Stimulated activated effector memory CD8-positive, alpha-beta T cell treated with anti-CD3 and anti-CD28 coated beads, Interleukin-12 subunit alpha, Interleukin-12 subunit beta, amount 100 ng/mL, for 72 hours (primary cell): ENCODE measurements around the gene CTRB1.
"Not testable (repeated sequence)": the region's sequence is repeated elsewhere in the genome, so short reads cannot be mapped to it uniquely, and the experiment has no call there.

Source experiments
- ATAC-seq: fragments of 150-1000 bp; cut with Tn5 transposase; 2 replicates; pipeline ENCODE4 v1.10.0; 2021
- DNase-seq, 2 donors: peaks; one replicate each; pipeline ENCODE4 v3.0.0; 2021 to 2022; ENCODE audit warnings: low spot score in 2 of 2
- H3K27ac Mint-ChIP-seq: one replicate; pipeline ENCODE4 v1.8.0; 2022; ENCODE audit warnings: mild to moderate bottlenecking, mixed read lengths
- H3K36me3 Mint-ChIP-seq: one replicate; pipeline ENCODE4 v1.8.0; 2022; ENCODE audit warnings: mild to moderate bottlenecking, mixed read lengths
- H3K4me1 Mint-ChIP-seq: one replicate; pipeline ENCODE4 v1.8.0; 2022; ENCODE audit warnings: mixed read lengths
- H3K4me3 Mint-ChIP-seq: one replicate; pipeline ENCODE4 v1.8.0; 2022; ENCODE audit warnings: mild to moderate bottlenecking, mixed read lengths
- H3K9me3 Mint-ChIP-seq: one replicate; pipeline ENCODE4 v1.8.0; 2022; ENCODE audit warnings: mixed read lengths

CTRB1 gene

DNA sequence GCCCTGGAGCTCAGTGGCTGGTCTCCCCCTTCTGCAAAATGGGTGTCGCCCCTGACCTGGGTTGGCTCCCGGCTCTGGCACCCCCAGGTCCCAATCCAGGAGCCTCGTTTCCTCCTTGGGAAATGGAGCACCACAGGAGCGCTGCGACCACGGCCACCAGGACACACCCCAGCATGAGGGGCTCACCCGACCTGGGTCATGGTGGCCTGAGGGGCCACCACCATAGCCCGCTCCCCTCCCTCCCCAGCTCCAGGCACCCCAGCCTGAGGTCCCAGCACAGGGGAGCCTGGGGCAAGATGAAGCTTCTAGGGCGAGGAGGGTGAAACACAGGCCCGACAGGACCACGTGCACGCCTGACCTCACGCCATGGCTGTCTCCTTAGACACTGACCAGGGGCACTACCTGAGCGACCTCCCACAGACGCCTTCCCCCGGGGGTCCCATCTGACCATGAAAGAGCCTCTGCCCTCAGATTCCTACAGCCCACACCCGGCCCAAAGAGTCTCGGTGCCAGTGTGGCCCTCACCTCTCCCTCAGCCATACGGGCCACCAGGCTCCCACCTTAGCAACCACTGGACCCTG is 20.8 kb downstream of the CTRB1 start:
- H3K27ac Mint-ChIP-seq = no peak overlapping the region
- no peak for DNase-seq
- peaks cover 15% of the 10 kb centered on the region for H3K4me1 Mint-ChIP-seq
- H3K4me3 Mint-ChIP-seq = no peak overlapping the region
- H3K9me3 Mint-ChIP-seq = no peaks in the 10 kb centered on the region
- ATAC-seq = no peak
- no peaks in the 10 kb centered on the region for H3K36me3 Mint-ChIP-seq

DNA sequence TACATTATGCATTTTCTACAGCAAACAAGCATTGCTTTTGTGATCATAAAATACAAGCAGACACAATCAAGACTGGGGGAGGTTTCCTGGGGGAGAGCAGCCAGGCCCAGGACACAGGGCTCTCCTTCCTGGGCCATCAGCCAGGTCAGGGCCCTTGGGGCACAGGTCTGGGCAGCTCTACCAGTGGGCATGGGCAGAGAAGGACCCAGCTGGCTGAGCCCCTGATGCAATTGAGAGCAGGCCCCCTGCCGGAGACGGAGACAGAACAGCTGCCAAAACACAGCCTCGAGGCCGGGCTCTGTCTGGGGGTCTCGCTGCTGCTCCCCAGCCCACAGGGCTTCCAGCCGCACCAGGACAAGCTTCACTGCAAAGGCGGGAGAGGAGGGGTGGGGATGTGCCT is 21.8 kb downstream of the CTRB1 start:
- ATAC-seq, H3K4me3 Mint-ChIP-seq, DNase-seq, H3K36me3 Mint-ChIP-seq, H3K9me3 Mint-ChIP-seq, H3K27ac Mint-ChIP-seq: not testable (repeated sequence)
- H3K4me1 Mint-ChIP-seq = peaks cover 15% of the 10 kb centered on the region

DNA sequence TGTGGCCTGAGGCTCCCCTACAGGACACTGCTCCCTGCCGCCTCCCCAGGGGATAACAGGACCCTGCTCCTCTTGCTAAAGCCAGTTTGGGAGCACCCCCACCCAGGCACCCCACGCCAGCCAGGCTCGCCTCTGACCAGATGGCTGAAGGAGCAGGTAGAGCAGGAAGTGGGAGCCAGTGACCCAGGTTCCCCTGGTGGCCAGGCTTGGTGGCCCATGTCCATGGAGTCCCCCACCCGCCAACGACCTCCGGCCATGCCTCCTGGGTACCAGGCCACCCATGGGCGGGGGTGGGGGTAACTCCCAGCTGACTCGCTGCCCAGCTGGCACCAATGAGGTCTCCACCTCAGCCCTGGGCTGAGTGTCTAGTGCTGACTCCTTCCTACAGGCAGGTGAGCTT is 22.6 kb downstream of the CTRB1 start:
- peaks cover 10% of the 10 kb centered on the region for H3K4me1 Mint-ChIP-seq
- no peak for DNase-seq
- no peak overlapping the region for H3K27ac Mint-ChIP-seq
- no peaks in the 10 kb centered on the region for H3K36me3 Mint-ChIP-seq
- ATAC-seq = no peak
- no peaks in the 10 kb centered on the region for H3K9me3 Mint-ChIP-seq
- H3K4me3 Mint-ChIP-seq = no peak overlapping the region

DNA sequence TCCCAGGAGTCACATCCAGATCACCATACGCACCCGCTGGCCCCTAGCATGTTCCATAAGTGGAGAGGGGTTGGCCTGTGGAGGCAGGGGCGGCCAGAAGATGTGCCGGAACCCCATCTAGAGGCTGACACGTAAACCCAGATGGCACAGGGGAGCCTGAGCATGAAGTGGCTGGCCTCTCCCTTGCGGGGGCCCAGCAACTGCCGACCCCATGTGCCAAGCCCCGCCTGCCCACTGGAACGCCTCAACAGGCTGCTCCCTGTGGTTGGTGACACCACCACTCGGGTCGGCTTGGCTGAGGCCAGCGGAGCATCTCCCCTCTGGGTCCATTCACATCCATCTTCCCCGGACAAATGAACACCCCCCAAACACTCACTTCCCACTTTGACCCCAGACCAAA is 23.2 kb downstream of the CTRB1 start:
- H3K9me3 Mint-ChIP-seq = no peaks in the 10 kb centered on the region
- peaks cover 8% of the 10 kb centered on the region for H3K4me1 Mint-ChIP-seq
- H3K36me3 Mint-ChIP-seq = no peaks in the 10 kb centered on the region
- no peak overlapping the region for H3K4me3 Mint-ChIP-seq
- H3K27ac Mint-ChIP-seq = no peak overlapping the region
- DNase-seq (no peak), ATAC-seq (no peak)

DNA sequence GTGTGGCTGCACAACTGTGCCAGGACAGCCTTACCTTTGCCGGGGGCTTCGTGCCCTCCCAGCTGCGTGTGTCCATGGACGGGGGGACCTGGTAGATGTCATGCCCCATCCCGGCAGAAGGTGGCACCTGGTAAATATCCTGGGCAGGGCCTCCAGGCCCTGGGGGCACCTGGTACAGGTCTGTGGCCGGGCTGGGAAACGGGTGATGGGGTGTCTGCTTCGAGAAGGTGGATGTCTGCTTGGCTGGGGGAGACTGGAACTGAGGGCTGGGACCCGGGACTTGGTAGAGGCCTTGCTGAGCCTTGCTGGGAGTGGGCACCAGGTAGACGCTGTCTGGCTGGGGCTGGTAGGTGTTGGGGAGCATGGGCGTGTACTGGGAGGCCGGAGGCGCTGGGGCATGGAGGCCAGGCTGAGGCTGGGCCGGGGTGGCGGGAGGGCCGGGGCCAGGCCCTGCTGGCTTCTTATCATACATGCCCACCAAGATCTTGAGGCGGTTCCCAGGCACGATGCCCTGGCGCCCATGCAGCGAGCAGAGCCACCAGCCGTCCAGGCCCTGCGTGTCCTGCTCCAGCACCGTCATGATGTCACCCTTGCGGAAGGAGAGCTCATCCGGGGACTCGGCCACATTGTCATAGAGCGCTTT is 23.8 kb downstream of the CTRB1 start:
- H3K36me3 Mint-ChIP-seq, H3K4me1 Mint-ChIP-seq, ATAC-seq, H3K9me3 Mint-ChIP-seq, H3K4me3 Mint-ChIP-seq, H3K27ac Mint-ChIP-seq, DNase-seq: not testable (repeated sequence)

DNA sequence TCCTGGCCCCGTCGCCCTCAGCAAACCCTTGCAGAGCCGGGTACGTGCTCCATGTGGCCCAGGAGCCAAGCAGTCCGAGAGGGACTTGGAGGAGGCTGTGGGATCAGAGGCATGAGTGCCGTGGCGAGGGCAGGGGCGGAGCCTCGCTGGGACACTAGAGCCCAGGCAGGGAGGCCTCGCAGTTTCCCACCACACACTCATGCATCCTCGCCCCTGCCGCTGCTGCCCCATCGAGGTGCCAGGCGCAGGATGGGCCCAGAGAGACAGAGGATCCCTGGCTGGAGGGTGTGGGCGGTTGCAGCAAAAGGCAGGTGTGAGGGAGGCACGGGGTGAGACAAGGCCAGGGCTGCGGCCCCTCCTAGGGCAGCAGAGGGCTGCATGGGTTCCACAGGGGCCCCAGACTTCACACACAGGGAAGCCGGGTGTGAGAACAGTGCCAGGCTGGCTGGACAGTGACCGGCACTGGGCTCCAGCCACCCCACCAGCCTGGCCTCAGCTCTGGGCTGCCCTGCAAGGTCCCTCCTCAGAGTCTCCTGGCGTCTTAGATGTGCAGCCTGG is 25.0 kb downstream of the CTRB1 start:
- H3K9me3 Mint-ChIP-seq = no peaks in the 10 kb centered on the region
- no peak overlapping the region for H3K27ac Mint-ChIP-seq
- DNase-seq (no peak), ATAC-seq (no peak)
- H3K4me3 Mint-ChIP-seq = no peak overlapping the region
- H3K36me3 Mint-ChIP-seq = no peaks in the 10 kb centered on the region
- peaks cover 21% of the 10 kb centered on the region for H3K4me1 Mint-ChIP-seq

DNA sequence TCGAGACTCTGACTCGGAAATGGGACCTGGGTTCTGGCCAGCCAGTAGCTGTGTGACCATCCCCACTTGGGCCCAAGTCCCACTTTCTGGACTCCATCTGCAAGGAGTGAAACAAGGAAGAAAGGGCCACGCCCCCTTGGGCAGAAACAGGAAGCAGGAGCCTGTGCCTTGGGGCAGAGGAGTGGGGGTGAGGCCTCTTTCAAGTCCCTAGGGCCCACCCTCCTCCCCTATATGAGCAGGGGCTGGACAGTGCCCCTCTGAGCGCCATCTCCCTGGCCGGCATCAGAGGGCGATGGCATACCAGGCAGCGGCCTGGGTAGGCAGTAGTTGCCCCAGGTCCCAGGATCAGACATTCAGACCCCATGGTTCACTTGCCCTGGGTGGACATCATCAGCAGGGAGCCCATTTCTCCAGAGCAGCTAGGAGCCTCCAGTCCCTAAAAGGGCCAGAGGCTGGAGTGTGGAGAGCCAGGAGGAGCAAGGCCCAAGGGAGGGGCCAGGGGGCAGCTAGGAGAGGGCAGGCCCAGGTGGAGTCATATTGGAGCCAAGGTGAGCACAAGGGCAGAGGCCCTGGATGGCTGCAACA is 25.5 kb downstream of the CTRB1 start:
- H3K36me3 Mint-ChIP-seq = no peaks in the 10 kb centered on the region
- DNase-seq (no peak), ATAC-seq (no peak)
- H3K4me1 Mint-ChIP-seq = peaks cover 21% of the 10 kb centered on the region
- no peak overlapping the region for H3K27ac Mint-ChIP-seq
- no peak overlapping the region for H3K4me3 Mint-ChIP-seq
- no peaks in the 10 kb centered on the region for H3K9me3 Mint-ChIP-seq

DNA sequence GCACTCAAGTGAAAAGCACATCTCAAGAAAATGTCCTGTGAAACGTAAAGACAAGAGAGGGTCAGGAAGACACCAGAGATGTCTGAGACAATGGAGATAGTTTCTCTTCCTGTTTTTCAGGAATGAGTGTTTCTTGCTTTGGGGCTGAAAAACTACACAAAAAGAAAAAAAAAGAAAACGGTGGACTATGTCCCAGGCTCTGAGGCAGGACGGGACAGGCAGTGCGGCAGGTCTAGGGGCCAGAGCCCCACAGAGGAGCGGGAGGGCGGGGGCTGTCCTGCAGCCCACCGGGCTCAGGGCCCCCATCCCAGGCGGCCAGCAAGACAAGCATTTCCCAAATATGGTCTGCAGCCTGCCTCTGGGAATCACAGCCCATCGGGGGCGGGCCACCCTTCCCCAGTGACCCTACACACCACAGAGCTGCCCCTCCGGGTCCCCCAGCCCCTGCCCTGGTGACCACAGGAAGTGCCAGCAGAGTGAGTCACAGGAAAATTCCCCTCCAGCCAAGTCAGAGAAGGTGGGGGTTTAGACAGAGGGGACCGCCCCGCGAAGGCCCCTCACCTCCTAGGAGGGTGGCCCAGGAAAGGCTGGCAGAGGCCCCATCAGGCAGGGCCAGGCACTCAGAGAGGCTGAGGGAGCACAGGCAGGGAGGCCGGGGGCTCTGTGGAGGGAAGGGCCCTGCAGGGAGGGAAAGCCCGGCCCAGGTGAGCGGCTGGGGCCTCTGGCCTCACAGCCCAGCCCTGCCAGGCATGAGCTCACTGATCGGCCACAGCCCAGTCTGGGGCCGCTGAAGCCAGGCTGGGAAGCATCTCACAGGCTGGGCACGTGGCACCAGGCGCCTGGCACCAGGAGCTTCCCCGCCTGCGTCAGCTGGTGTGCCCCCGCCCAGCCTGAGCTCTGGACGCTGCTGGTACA is 26.3 kb downstream of the CTRB1 start:
- Mint-ChIP-seq H3K9me3 (no peaks in the 10 kb centered on the region), H3K4me3 (no peak overlapping the region), H3K4me1 (peaks cover 21% of the 10 kb centered on the region), H3K36me3 (no peaks in the 10 kb centered on the region), H3K27ac (no peak overlapping the region)
- DNase-seq (no peak), ATAC-seq (no peak)

DNA sequence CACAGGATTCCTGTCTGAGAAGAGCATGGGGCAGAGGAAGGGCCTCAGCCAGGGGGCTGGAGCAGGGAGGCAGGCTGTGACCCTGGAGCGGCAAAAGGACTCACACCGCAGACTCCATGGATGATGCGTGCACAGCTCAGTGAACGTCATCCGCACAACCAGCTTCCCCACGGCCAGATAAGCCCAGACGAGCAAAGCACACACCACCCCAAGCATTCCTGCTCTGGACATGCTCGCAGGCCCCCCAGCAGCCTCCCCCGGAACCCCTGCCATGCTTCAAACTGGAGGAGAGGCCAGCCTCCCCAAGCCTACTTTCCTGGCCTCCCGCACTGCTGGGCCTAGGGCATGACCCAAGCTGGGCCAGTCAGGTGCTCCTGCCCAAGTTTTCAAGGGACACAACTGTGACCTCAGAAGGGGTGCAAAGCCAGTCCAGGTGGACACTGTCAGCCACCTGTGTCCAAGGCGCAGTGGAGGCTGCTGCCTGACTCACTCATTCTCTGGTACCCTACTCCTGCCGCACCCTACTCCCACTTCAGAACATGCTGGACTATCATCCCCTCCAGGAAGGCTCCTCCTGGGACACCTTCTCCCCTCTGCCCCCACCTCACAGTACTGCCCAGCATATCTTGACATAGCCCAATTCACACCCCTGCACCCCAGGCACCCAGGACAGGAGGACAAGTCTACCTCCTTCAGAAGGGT is 27.9 kb downstream of the CTRB1 start:
- Mint-ChIP-seq H3K9me3 (no peaks in the 10 kb centered on the region), H3K4me3 (no peak overlapping the region), H3K4me1 (peaks cover 29% of the 10 kb centered on the region), H3K27ac (no peak overlapping the region), H3K36me3 (no peaks in the 10 kb centered on the region)
- DNase-seq (no peak), ATAC-seq (no peak)

DNA sequence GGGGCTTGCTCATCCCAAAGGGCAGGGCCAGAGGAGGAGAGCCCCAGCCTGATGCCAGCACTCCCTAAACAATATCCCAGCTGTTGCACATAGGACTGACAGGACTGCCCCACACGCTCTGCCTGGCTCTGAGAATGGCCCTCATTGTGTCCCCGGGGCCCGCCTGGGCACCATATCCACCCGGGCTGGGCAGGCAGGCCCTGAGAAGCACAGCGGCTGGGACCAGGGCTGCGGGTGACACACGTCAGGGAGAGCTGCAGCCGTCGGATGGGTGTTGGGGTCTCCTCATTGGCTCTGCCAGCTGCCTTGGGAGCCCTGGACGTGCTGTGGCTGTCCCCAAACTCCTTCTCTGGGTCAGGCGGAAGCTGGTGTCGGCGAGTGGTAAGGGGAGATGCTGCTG is 28.5 kb downstream of the CTRB1 start:
- ATAC-seq = no peak
- no peak overlapping the region for H3K4me3 Mint-ChIP-seq
- no peak overlapping the region for H3K27ac Mint-ChIP-seq
- peaks cover 35% of the 10 kb centered on the region for H3K4me1 Mint-ChIP-seq
- H3K9me3 Mint-ChIP-seq = no peaks in the 10 kb centered on the region
- DNase-seq = no peak
- no peaks in the 10 kb centered on the region for H3K36me3 Mint-ChIP-seq

DNA sequence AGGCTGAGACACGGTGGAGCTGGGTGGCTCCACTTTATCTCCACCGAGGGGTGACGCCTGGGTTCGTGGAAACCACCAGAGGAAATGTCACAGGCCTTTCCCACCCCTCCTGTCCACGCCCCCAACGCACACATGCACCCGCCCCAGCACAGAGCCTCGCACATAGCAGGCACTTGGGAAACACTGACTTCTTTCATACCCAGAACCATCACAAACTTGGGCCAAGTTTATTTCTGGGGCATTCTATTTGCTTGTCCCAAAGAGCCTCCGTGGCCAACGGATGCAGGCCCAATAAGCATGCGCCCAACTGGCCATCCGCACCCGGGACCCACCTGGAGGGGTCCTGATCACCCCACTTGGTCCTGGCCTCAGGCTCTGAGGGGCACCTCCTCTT is 29.4 kb downstream of the CTRB1 start:
- no peak for ATAC-seq
- no peak for DNase-seq
- Mint-ChIP-seq H3K4me3 (no peak overlapping the region), H3K4me1 (peaks cover 35% of the 10 kb centered on the region), H3K9me3 (no peaks in the 10 kb centered on the region), H3K36me3 (no peaks in the 10 kb centered on the region), H3K27ac (no peak overlapping the region)

DNA sequence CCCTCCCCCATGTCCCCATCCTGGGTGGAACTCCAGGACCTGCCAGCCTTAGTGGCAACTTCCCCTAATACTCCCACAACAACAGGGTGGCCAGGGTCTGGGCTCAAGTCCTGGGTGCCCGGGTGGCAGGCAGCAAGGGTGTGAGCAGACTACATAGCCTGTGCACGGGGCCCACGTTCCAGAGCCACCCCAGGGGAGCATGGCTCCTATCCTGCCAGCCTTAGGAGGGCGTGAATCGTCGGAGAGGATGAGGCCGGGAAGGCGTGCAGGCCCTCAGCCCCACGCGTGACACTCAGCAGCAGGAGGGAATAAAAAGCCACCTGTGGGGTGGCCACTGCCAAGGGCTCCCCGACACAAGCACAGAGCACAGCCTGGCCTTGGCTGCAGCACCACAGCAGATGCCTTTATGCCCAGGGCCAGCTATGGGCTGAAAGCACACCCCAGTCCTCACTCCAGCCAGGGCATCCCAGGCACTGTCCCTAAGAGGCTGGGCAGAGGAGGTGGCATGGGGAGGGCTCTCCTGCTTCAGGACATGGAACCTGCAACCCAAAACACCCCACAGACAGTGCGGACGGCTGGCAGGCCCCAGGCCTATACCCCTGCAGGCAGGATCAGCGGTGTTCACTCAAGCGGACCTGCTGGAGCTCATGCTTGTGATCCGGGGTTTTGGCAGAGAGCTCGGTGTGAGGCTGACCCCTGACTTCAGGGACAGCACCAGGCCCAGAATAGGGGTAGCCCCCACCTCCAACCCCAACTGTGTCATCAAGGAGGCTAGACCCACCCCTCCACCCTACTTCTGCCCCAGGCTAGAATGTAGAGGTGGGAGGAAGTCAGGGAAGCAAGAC is 30.0 kb downstream of the CTRB1 start:
- Mint-ChIP-seq H3K4me1 (peaks cover 32% of the 10 kb centered on the region), H3K36me3 (no peaks in the 10 kb centered on the region), H3K4me3 (no peak overlapping the region), H3K9me3 (no peaks in the 10 kb centered on the region), H3K27ac (no peak overlapping the region)
- DNase-seq (no peak), ATAC-seq (no peak)

DNA sequence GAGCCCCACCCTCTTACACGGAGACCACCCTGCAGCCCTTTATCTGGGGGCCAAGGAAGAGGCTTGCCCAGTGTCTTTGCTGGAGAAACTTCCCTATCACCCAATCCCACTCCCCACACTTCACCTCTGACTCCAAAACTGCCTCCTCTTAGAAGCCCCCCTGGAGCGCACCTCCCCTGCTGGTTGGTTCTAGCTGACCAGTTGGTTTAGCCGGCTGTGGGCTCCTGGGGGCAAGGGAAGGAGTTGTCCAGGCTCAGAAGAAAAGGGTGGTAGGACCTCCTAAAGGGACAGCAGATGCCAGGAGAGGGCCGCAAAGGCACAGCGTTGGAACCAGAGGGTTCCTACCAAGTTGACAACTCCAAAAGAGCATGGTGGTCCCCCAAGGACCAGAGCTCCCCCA is 30.7 kb downstream of the CTRB1 start:
- Mint-ChIP-seq H3K27ac (no peak overlapping the region), H3K4me1 (peaks cover 26% of the 10 kb centered on the region), H3K9me3 (no peaks in the 10 kb centered on the region), H3K36me3 (no peaks in the 10 kb centered on the region), H3K4me3 (no peak overlapping the region)
- ATAC-seq (no peak), DNase-seq (no peak)

DNA sequence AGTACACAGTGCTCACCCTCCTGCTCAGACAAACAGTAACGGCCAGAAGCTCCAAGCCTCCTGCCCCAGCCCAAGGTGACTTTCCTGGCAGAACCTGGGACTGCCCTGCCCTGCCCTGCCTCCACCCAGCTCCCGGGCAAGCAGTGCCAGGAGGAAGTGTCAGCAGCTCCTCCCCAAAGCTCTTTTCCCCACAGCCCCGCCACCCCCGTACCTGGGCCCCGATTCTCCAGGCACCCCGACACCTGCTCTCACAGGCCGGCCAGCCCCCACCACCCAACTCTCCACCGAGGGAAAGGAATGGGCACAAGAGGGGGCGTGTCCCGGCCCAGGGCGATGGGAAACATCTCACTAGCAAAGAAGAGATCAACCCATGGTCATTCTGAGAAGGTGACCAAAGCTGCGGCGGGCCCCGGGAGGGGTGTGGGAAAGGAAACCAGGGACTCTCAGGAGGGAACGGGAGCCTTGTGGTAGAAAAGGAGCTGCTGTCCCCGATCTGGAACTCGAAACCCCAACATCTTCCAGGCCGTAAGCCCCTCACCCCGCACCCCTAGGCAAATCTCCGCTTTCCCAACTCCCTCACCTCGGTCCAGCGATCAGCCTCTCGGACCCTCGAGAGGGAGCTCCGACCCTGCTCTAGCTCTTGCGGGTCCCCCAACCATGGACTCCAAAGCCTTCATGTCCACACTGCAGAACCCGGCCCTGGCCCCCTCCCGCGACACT is 31.5 kb downstream of the CTRB1 start:
- Mint-ChIP-seq H3K9me3 (no peaks in the 10 kb centered on the region), H3K4me1 (peaks cover 26% of the 10 kb centered on the region), H3K27ac (no peak overlapping the region), H3K4me3 (no peak overlapping the region), H3K36me3 (no peaks in the 10 kb centered on the region)
- no peak for ATAC-seq
- no peak for DNase-seq
